Superior temporal gyrus (tissue), 1 donor: Measurements from ENCODE around the gene IMPDH1.

Experiments
- DNase-seq: peaks from one replicate; pipeline ENCODE4 v3.0.0-alpha.2; 2016; ENCODE audit errors: extremely low spot score

IMPDH1 gene

GRCh38 chr7:128360359-128360678 lies 49.5 kb downstream of the IMPDH1 start:
- DNase-seq: no peak

GRCh38 chr7:128359939-128360338 lies 49.8 kb downstream of the IMPDH1 start:
- no peak for DNase-seq

DNA sequence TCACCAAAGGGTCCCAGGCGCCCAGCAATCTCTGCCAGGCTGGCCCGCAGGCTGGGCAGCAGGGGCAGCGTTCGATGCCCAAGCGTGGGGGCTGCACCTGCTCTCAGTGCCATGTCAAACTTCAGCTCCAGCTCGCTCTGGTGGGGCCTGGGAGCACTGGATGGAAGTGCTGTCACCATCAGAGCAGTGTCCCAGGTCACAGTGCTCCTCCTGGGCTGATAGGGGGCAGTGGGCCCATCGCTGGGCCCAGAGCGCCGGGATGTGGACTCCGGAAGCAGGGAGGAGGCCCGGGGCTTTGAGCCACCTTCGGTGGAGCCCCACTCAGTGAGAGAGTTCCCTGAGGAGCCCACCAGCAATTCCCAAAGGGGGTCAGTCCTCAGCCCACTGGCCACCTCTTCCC lies 50.4 kb downstream of the IMPDH1 start:
- DNase-seq: no peak

- DNase-seq: no peak
Measured at GRCh38 chr7:128358233-128358632, 51.5 kb downstream of the IMPDH1 start.

- no peak for DNase-seq
Measured at GRCh38 chr7:128357217-128357613, 52.6 kb downstream of the IMPDH1 start.

GRCh38 chr7:128356546-128357216 lies 53.1 kb downstream of the IMPDH1 start:
- no peak for DNase-seq

GRCh38 chr7:128353610-128354009 lies 56.2 kb downstream of the IMPDH1 start:
- DNase-seq: no peak

GRCh38 chr7:128353189-128353588 lies 56.6 kb downstream of the IMPDH1 start:
- no peak for DNase-seq

DNA sequence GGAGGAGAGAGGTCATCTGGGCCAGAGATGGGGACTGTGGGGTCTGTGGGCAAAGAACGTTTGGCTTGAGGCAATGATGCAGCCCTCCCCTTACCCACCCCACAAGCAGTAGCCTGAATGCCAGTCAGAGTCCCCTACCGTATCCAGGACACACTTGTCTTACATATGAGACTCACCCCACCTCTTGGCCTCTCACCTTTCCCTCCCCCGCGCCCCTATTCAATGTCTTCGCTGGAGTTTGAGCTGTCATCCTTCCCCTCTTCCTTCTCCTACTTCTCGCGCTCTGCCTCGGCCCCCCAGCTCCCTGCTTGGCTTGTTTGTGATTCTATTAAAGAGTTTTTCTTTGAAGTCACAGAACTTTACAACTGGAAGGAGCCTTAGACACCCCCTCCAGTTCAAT lies 57.1 kb downstream of the IMPDH1 start:
- DNase-seq: no peak

DNA sequence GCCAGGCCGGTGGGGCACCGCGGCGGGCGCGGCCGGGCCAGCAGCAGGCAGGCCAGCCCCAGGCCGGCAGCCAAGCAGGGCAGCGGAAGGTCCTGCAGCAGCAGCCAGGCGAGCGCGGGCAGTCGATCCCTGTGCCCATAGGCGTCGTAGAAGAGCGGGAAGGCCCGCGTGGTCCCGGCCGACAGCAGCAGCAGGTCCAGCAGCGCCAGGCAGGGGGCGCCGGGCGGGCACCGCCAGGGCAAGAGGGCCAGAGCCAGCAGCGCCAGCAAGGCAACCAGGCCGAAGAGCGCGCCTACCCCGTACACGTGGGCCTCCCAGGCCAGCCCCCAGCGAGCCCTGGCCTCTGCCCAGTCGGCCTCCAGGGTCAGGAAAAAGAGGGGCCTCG lies 57.6 kb downstream of the IMPDH1 start:
- DNase-seq: no peak

DNA sequence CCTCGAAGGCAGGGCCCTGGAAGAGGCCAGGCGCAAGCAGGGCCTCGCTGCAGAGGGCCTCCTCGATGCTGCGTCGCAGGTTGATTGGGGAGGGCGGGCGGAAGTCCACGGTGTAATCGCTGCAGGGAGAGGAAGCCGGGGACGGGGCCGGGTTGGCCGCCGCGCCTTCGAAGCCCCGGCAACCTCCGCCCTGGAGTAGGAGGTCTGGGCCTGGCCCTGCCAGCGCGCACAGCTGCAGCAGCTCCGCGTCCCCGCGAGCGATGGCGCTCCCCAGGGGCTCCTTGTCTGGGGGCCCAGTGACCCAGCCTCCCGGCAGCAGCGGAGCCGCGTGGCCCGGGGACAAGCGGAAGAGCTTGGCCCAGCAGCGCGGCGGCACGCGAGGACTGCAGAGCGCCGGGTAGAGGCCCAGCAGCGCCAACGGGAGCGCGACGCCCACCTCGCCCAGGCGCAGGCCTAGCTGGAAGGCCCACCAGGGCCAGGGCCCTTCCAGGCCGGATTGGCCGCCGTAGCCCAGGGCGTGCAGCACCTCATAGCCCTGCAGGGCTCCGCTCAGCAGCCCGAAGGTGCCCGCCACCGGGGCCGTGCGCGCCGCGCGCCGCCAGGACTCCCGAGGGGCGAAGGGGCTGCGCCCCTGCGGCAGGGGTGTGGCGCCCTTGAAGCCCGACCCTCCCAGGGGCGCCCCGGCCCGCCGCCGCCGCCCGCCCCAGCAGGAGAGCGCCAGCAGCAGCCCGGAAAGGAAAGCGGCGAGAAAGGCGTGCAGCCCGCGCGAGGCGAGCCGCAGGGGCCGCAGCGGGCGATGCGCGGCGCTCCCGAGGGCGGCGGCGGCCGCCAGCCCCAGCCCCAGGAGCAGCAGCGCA lies 58.3 kb downstream of the IMPDH1 start:
- DNase-seq: no peak

GRCh38 chr7:128350708-128351295 lies 59.0 kb downstream of the IMPDH1 start:
- no peak for DNase-seq

GRCh38 chr7:128349466-128349825 lies 60.3 kb downstream of the IMPDH1 start:
- DNase-seq: no peak

DNA sequence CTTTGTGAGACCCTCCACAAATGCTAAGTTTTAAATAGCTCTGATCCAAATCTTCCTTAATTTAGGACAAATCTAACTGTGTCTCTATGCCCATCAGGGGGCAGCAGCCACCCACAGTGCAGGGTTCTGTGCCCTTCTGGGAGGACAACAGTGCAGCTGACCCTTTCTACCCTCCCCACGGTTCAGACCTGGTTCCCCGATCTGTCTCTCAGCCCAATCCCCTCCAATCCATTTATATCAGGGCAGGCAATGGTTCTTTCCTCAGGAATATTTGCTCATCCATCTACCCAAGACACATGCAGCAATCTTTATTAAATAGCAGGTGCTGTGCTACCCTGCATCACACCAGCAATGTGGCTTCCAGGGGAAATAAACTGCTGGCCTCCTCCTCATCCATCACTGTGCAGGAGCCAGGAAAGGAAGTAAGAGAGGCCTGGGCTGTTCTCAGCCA lies 62.1 kb downstream of the IMPDH1 start:
- DNase-seq: peak; percentile 77

- no peak for DNase-seq
Measured at GRCh38 chr7:128344431-128344774, 65.4 kb downstream of the IMPDH1 start.

DNA sequence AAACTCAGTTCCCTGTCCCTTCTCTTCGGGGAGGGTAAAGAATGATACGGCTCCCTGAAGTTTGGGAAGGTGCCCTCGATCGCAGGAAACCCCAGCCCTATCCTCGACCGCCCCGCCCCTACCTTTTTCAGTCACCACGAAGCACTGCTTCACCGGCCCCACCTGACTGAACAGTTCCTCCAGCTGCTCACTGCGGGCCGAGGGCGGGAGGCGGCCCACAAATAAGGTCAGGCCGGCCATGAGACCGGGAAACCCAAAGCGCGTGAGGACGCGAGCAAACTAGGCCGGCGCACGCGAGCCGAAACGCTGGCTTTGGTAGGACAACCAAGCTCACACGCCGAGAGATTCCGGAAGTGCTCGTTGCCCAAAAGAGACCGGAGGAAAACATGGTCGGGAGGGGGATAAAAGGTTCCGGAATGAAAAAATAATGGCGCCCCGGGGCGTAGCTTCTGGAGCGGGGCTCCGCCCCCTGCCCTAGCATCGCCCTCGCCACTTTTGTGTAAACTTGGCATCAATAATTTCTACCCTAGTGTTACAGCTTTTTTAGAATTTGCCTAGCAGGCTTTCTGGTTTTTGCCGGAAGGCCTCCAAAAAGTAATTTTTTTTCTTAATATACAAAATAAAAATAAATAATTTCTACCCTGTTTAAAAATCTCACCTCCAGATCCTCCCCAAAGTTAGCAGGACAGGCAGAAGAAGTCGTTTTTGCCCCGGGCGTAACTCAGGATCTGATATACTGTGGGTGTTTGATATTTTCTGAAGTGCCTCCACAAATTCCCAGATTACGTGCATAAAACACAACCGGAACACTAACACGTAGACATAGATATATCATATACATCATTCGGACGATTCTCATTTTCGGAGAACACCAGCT lies 66.0 kb downstream of the IMPDH1 start, which contains the start of gene RBM28:
TSS of gene RBM28 (minus strand) at position 355 of the 877 bp plus-strand sequence. CDS start at position 240, 115 bp downstream.
- DNase-seq: peak; percentile 97
